ENCODE results near the gene TNK1. TPM values are rescaled to one million over a fixed set of nuclear protein-coding genes. Genes with fewer than 3 reads are reported as not detected.

Gene TNK1
- total and polyA plus RNA-seq, 9 of the 15 experiments (the other 6 are each of a cell fraction or from before 2014, with no cell fraction given) = 0.28 to 5.2 (median 2.1) TPM

DNA sequence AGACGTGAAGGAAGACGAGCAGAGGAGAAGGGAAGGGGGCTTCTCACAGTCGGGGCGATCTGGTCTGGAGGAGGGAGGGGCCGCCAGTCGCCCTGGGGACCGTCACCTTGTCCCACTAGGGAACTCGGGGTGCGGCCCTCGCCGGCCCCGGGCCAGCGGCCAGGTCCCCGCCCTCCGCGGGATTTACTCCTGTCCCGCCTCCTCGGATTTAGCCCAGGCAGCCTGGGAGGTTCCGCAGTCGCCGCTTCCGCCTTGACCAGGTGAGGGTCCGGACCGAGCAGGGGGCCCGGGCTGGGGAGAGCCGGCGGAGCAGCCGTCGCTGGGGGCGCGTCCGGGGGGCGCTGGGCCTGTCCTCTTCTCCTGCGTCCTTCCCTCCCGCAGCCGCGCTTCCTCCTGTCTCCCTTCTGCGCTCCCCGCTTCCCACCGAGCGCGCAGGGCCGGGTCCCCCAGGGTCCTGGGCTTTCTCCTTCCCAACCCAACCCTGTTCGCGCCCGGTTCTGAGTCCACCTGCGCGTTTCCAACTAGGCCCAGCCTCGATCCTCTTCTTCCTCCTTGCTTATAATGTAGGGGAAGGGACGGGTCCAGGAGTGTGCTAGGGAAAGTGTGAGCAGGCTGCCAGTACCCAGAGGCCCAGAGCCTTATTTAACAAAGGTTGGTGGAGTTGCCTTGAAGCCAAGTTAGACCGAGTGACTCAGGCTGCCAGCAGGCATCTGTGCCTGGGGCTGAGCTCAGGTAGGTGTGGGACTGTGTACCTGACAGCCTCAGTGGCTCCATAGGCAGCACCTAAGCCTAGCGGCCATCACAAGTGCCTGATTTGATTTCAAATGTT is at the start of gene TNK1 (continued):
- TF ChIP-seq SMARCB1 (IDR thresholded peaks at IDR 0.05; ENCODE audit: insufficient read length, low read depth) = no peak
- TF ChIP-seq, protein P1, sequence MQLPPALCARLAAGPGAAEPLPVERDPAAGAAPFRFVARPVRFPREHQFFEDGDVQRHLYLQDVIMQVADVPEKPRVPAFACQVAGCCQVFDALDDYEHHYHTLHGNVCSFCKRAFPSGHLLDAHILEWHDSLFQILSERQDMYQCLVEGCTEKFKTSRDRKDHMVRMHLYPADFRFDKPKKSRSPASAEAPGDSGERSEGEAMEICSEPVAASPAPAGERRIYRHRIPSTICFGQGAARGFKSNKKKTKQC (CRISPR knock-in tag; IDR thresholded peaks at IDR 0.05) = no peak
- no peak for TF ChIP-seq RHOXF2B (CRISPR knock-in tag; conservative IDR thresholded peaks at IDR 0.05)
- peak; percentile 71 for TF ChIP-seq ZFX (CRISPR knock-in tag; IDR thresholded peaks at IDR 0.05)
- TF ChIP-seq TAF7 (tag; IDR thresholded peaks at IDR 0.05) = no peak
- peak in 1 of 2 experiments; percentile 51; a peak in 1 of 4 replicates for TF ChIP-seq RCOR1 (IDR thresholded peaks at IDR 0.05; ENCODE audit: borderline replicate concordance in 1 of 2, low read depth in 2 of 2, low read length in 2 of 2)
- no peak for TF ChIP-seq CBX8 (IDR thresholded peaks at IDR 0.05; ENCODE audit: borderline replicate concordance, extremely low read depth, low read depth, low read length, poor library complexity, severe bottlenecking)
- no peak for TF ChIP-seq ILF3 (IDR thresholded peaks at IDR 0.05; ENCODE audit: borderline replicate concordance)
- TF ChIP-seq, protein P2, sequence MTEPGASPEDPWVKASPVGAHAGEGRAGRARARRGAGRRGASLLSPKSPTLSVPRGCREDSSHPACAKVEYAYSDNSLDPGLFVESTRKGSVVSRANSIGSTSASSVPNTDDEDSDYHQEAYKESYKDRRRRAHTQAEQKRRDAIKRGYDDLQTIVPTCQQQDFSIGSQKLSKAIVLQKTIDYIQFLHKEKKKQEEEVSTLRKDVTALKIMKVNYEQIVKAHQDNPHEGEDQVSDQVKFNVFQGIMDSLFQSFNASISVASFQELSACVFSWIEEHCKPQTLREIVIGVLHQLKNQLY (CRISPR knock-in tag; conservative IDR thresholded peaks at IDR 0.05) = no peak
- no peak for TF ChIP-seq MTA1 (IDR thresholded peaks at IDR 0.05; ENCODE audit: borderline replicate concordance)
- TF ChIP-seq TAF1 (IDR thresholded peaks at IDR 0.05; ENCODE audit: control insufficient read depth, extremely low read depth, insufficient read depth, low read length, severe bottlenecking) = peak; percentile 28
- TF ChIP-seq ZNF121 (CRISPR knock-in tag; conservative IDR thresholded peaks at IDR 0.05) = no peak
- TF ChIP-seq RBM25 (IDR thresholded peaks at IDR 0.05; ENCODE audit: low read depth, low read length, severe bottlenecking) = no peak
- no peak for TF ChIP-seq ZBTB26 (CRISPR knock-in tag; IDR thresholded peaks at IDR 0.05)
- TF ChIP-seq NCOA4 (IDR thresholded peaks at IDR 0.05; ENCODE audit: partially characterized antibody) = no peak
- no peak for TF ChIP-seq NFRKB (IDR thresholded peaks at IDR 0.05; ENCODE audit: low read depth)
- no peak for TF ChIP-seq CXXC5 (CRISPR knock-in tag; IDR thresholded peaks at IDR 0.05)
- no peak for TF ChIP-seq YY1 (IDR thresholded peaks at IDR 0.05; ENCODE audit: borderline replicate concordance in 1 of 3, control insufficient read depth in 1 of 3, extremely low read depth in 1 of 3, insufficient read depth in 3 of 3, insufficient read length in 1 of 3, insufficient replicate concordance in 2 of 3, low read depth in 1 of 3, low read length in 2 of 3)
- TF ChIP-seq DLX4 (CRISPR knock-in tag; IDR thresholded peaks at IDR 0.05) = no peak
